NT2/D1 (cell line): ENCODE measurements around the gene CATSPERE.

Experiments
- DNase-seq: peaks from one replicate; pipeline ENCODE4 v3.0.0-alpha.2; 2011; ENCODE audit warnings: low read depth, low spot score
- H3K27me3 ChIP-seq: 2 replicates; pipeline ENCODE4 v1.6.0; 2011; ENCODE audit warnings: mild to moderate bottlenecking; ENCODE audit not compliant: insufficient read length, insufficient read depth
- H3K36me3 ChIP-seq: 2 replicates; pipeline ENCODE4 v1.6.1; 2011; ENCODE audit warnings: mild to moderate bottlenecking, low read length, mixed read lengths; ENCODE audit not compliant: insufficient read depth, insufficient read length
- H3K4me1 ChIP-seq: 2 replicates; pipeline ENCODE4 v1.5.1; 2011; ENCODE audit not compliant: insufficient read depth, insufficient read length
- H3K4me3 ChIP-seq: 2 replicates; pipeline ENCODE4 v1.5.1; 2011; ENCODE audit warnings: low read depth; ENCODE audit not compliant: insufficient read length
- H3K9ac ChIP-seq: 2 replicates; pipeline ENCODE4 v1.6.0; 2011; ENCODE audit warnings: low read depth; ENCODE audit not compliant: insufficient read length
- H3K9me3 ChIP-seq: 2 replicates; pipeline ENCODE4 v1.5.1; 2011; ENCODE audit warnings: mild to moderate bottlenecking, low read length; ENCODE audit not compliant: insufficient read depth
- SUZ12 ChIP-seq: IDR thresholded peaks from 2 replicates; pipeline ENCODE4 v1.6.1; 2011; ENCODE audit not compliant: insufficient read length, insufficient read depth; ENCODE audit errors: extremely low read depth
- YY1 ChIP-seq: IDR thresholded peaks from 2 replicates; pipeline ENCODE4 v1.6.1; 2011; ENCODE audit not compliant: insufficient read length, insufficient read depth
- ZNF274 ChIP-seq: IDR thresholded peaks from 2 replicates; pipeline ENCODE4 v1.6.1; 2011; ENCODE audit warnings: mild to moderate bottlenecking, low read depth, low read length

Gene CATSPERE

DNA sequence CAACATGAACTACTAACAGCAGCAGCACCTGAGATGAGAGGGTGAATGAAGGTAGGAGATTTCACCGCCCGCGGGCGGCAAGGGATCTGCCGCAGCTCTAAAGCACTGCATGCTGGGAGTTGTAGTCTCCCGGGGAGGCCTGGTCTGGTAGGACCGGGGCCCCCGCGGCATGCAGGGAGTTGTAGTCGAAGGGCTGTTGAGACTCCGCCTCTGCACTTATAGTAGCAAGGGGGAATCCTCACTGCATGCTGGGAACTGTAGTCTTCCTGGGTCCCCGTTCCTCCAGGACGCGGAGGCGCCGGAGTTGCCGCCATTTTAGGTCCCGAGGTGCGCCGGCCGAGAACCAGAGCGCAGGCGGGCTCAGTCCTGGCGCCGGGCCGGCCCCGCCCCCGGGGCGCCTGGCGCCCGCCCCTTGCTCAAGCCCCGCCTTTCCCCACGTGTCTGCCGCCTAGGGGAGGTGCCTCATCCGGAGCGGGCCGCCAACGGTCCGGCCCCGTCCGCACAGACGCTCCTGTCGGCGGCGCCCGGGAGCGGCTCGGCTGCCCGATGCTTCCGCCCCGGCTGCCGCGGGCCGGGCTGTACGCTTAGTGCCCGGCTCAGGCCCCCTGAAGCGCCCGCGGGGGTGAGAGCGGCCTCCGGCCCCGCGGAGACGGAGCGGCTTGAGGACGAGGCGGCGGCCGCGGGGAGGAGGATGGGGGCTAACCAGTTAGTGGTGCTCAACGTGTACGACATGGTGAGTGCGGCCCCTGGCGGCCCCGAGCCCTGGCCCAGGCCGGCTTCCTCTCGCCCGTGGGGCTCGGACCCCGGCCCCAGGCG is 191.8 kb downstream of the CATSPERE start, which contains the start of gene DESI2:
DESI2 (plus strand) TSS at position 504 of the 816 bp plus-strand sequence; CDS start at position 692, 188 bp downstream.
- Histone ChIP-seq H3K9me3 (no peaks in the 10 kb centered on the region), H3K27me3 (no peaks in the 10 kb centered on the region), H3K36me3 (peaks cover 16% of the 10 kb centered on the region), H3K4me3 (peak within 1 kb of the TSS; percentile 81), H3K4me1 (no peaks in the 10 kb centered on the region), H3K9ac (peak within 1 kb of the TSS; percentile 84)
- peak; percentile 84 for TF ChIP-seq YY1
- no peak for TF ChIP-seq ZNF274
- TF ChIP-seq SUZ12 = no peak
- peak; percentile 100 for DNase-seq

DNA sequence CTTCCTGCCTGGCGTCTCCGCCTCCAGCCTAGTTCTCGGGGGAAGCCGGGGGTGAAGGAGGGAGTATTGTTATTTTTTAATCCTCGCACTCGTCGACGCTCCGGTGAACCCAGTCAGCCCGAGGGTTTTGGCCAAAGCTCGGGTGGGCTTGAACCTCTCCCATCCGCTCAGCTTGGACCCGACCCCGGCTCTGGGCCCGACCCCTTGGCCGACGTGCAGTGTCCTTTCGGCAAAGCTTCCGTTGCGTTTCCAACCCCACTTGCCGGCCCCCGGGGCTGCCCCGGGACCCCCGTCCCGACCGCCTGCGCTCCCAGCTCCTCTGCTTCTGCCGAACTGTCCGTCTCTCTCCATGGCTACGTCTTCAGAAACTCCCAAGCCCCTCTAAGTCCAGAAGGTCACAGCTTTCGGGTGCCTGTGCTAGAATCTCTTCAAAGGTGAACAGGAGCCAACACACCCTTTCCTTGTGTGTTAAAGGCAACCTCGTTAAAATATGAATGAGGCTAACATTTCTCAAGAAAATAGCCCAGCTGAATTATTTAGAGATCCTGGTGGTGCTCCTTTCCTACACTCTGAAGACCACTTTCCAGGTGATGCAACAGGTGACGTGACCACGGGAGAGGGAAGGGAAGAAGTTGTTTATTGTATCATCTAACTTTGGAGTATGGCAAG is 192.5 kb downstream of the CATSPERE start:
- Histone ChIP-seq H3K36me3 (peaks cover 22% of the 10 kb centered on the region), H3K27me3 (no peaks in the 10 kb centered on the region), H3K4me1 (no peaks in the 10 kb centered on the region), H3K9ac (peak overlapping the region; percentile 84), H3K9me3 (no peaks in the 10 kb centered on the region), H3K4me3 (peak overlapping the region; percentile 81)
- TF ChIP-seq SUZ12 (no peak), ZNF274 (no peak)
- DNase-seq = no peak

DNA sequence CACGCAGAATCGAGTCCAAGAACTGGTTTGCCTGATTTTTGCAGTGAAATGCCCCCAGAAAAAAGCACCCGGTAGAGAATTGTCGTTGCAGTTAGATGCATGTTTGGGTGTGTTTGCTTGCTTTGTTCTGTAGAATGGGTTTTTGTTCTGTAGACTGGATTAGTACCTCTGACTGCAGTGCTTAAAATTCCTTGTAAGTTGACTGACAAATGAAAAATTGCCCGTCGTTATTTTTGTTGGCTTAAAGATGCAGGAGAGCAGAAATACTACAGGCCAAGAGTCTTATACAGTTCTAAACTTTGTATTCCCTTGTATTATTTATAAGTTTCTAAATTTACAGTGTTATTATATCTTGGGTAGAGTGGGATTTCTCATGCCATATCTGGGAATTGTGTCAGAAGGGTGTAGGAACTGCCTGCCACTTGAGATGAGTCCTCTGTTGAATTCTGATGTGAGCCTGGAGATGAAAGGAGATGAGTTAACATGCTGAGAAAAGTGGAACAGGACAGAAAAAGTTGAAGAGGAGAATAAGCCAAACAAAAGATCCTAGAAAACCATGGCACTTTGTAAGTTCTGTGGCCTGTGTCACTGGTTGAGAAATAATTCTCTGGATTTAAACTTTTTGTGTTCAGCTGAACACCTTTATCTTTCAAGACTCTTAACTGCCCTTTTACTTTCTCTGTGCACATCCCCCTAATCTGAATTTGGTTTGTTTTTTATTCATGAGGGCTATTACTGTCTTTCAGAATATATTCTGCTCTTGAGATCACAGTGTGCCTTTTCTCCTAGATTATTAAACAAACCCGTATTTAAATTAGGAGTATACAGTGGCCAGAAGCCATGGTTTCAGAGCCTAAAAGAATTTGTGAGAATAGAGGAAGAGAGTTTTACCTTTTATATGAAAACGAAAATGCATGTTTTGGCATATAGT is 193.3 kb downstream of the CATSPERE start:
- peak overlapping the region; percentile 81 for H3K4me3 ChIP-seq
- H3K9me3 ChIP-seq = no peaks in the 10 kb centered on the region
- no peaks in the 10 kb centered on the region for H3K27me3 ChIP-seq
- peaks cover 29% of the 10 kb centered on the region for H3K36me3 ChIP-seq
- no peaks in the 10 kb centered on the region for H3K4me1 ChIP-seq
- H3K9ac ChIP-seq = peak overlapping the region; percentile 84
- no peak for DNase-seq
- TF ChIP-seq ZNF274 (no peak), SUZ12 (no peak), YY1 (no peak)

DNA sequence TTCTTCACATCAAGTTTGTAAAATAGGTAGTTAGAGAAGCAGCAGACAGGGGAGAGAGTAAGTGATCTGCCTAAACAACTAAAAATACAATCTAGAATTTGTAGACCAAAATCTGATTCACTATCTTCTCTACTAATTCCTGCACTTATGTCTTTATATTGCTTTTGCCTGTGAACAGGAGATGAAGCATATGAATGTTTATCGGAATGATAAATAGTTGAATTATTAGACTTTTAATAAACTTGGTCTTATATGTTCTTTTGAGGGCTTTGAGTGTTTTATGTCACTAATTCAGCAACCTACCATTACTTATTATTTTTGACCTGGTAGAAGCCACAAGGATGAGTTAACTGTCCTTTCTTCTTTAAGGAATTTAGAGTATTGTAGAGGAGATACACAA is 194.1 kb downstream of the CATSPERE start:
- Histone ChIP-seq H3K27me3 (no peaks in the 10 kb centered on the region), H3K4me1 (no peaks in the 10 kb centered on the region), H3K9me3 (no peaks in the 10 kb centered on the region), H3K4me3 (peak overlapping the region; percentile 18), H3K9ac (no peak overlapping the region), H3K36me3 (peaks cover 36% of the 10 kb centered on the region)
- no peak for TF ChIP-seq YY1
- no peak for TF ChIP-seq ZNF274
- no peak for TF ChIP-seq SUZ12
- no peak for DNase-seq

DNA sequence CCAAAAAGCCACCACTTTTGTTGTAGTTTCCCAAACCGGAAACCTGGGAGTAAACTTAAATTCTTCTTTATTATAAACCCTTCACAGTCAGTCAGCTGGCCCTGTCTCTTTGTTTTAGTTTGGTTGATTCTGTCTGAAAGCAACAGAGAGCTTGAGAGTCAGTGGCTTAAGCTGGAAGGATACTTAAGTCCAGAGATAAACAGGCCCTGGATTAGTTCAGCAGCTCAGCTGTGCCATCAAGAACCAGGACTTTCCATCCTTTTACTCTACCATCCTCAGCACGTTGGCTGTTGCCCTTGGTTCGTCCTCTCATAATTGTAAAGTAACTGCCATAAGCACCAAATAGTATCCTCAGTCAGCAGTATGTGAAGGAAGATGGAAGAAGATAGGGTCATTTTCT is 196.3 kb downstream of the CATSPERE start:
- Histone ChIP-seq H3K27me3 (no peaks in the 10 kb centered on the region), H3K9me3 (no peaks in the 10 kb centered on the region), H3K9ac (no peak overlapping the region), H3K4me1 (no peaks in the 10 kb centered on the region), H3K4me3 (no peak overlapping the region), H3K36me3 (peaks cover 39% of the 10 kb centered on the region)
- no peak for DNase-seq
- TF ChIP-seq YY1 (no peak), ZNF274 (no peak), SUZ12 (no peak)

DNA sequence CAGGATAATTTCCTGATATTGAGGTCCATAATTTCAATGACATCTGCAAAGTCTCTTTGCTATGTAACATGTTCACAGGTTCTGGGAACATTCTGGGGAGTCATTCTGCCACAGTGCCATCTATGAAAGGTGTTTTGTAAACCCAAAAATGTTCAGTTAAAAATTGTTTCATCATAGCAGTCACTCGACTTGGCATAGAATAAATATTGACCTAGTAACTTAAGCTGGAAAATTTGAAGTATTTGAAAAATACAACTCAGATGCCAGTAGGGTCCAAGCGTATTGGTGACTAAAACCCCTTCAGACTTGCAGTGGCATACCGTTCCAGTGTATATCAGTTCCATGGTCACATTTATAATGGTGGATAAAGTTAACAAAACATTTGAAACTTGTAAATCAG is 198.6 kb downstream of the CATSPERE start:
- Histone ChIP-seq H3K9ac (no peak overlapping the region), H3K36me3 (peaks cover 39% of the 10 kb centered on the region), H3K9me3 (no peaks in the 10 kb centered on the region), H3K4me1 (no peaks in the 10 kb centered on the region), H3K27me3 (no peaks in the 10 kb centered on the region), H3K4me3 (no peak overlapping the region)
- no peak for DNase-seq
- TF ChIP-seq YY1 = no peak
- TF ChIP-seq ZNF274 = no peak
- TF ChIP-seq SUZ12 = no peak
